ENCODE data around the gene OR10A3.

OR10A3 gene

DNA sequence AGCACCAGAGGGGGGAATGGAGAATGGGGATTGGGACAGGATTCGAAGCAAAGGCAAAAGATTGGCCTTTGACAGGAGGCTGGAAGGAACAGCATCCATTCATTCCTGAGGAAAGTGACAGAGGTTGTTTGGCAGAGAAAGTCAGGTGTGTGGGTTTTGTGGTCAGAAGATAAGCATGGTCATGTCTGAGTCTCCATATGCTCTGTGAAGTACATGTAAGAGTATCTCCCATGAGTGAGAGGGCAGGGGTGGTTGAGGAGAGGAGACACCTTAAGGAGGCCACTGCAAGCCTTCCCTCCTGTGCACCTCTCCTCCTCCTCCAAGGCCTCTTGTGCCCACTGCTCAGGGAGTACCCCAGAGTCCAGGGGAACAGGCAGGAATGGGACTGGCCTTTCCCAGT lies 25.6 kb upstream of the OR10A3 start:
- H2AFZ ChIP-seq (ENCODE audit: low read length) = no peak overlapping the region
- no peak overlapping the region for H3K9ac ChIP-seq (ENCODE audit: low read length)
- H3K27ac ChIP-seq (ENCODE audit: low read length) = no peak overlapping the region
- TF ChIP-seq, protein P1, sequence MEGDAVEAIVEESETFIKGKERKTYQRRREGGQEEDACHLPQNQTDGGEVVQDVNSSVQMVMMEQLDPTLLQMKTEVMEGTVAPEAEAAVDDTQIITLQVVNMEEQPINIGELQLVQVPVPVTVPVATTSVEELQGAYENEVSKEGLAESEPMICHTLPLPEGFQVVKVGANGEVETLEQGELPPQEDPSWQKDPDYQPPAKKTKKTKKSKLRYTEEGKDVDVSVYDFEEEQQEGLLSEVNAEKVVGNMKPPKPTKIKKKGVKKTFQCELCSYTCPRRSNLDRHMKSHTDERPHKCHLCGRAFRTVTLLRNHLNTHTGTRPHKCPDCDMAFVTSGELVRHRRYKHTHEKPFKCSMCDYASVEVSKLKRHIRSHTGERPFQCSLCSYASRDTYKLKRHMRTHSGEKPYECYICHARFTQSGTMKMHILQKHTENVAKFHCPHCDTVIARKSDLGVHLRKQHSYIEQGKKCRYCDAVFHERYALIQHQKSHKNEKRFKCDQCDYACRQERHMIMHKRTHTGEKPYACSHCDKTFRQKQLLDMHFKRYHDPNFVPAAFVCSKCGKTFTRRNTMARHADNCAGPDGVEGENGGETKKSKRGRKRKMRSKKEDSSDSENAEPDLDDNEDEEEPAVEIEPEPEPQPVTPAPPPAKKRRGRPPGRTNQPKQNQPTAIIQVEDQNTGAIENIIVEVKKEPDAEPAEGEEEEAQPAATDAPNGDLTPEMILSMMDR (IDR thresholded peaks at IDR 0.05; ENCODE audit: low read length) = no peak
- TF ChIP-seq EZH2 (optimal IDR thresholded peaks at IDR 0.05; ENCODE audit: low read depth, low read length) = no peak
- TF ChIP-seq EZH2phosphoT487 (IDR thresholded peaks at IDR 0.05; ENCODE audit: low read length) = no peak
- no peaks in the 10 kb centered on the region for H3K4me1 ChIP-seq (ENCODE audit: low read length)
- no peaks in the 10 kb centered on the region for H3K9me2 ChIP-seq (replicated peaks; ENCODE audit: insufficient read depth, low read length)
- H3F3A ChIP-seq (ENCODE audit: insufficient read depth, low read length) = no peaks in the 10 kb centered on the region
- H3K4me2 ChIP-seq (ENCODE audit: low read depth, low read length) = no peak overlapping the region
- no peaks in the 10 kb centered on the region for H3K79me2 ChIP-seq (ENCODE audit: low read length)
- H3K9me3 ChIP-seq (replicated peaks; ENCODE audit: insufficient read depth, low read length) = no peaks in the 10 kb centered on the region
- no peaks in the 10 kb centered on the region for H3K27me3 ChIP-seq (replicated peaks; ENCODE audit: insufficient read depth, low read length)
- no peak for DNase-seq
- no peak overlapping the region for H3K4me3 ChIP-seq (ENCODE audit: low read length)
- no peaks in the 10 kb centered on the region for H3K36me3 ChIP-seq (replicated peaks; ENCODE audit: insufficient read depth, low read length)
- H4K20me1 ChIP-seq (ENCODE audit: insufficient read depth, low read length) = no peaks in the 10 kb centered on the region

DNA sequence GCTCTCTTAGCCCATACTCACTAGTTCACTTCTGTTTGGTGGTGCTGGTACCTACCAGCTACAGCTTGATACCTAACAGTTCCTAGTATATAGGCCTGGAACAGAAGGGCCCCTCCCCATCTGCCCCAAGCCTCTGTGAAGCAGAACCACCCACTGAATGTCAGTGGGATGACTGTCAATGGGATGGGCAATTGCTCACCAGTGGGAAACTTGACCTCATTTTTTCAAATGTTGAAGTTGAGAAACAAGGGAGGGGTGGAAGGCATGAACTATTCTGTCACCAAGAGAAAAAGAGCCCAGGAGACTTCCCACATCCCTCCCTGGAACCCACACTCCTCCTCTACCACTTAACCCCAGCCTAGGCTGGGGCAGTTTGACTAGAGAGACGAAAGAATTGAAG lies 23.9 kb upstream of the OR10A3 start, which contains the start of gene NLRP10:
Gene NLRP10 (minus strand): TSS at position 62 of the 400 bp plus-strand sequence. CDS start 1,952 bp downstream, outside the sequence.
- Histone ChIP-seq H3K9me2 (replicated peaks; ENCODE audit: insufficient read depth, low read length) (no peaks in the 10 kb centered on the region), H2AFZ (ENCODE audit: low read length) (no peak within 1 kb of the TSS), H3K9ac (ENCODE audit: low read length) (no peak within 1 kb of the TSS), H3K4me3 (ENCODE audit: low read length) (no peak within 1 kb of the TSS), H3F3A (ENCODE audit: insufficient read depth, low read length) (no peaks in the 10 kb centered on the region), H3K27me3 (replicated peaks; ENCODE audit: insufficient read depth, low read length) (no peaks in the 10 kb centered on the region), H3K4me2 (ENCODE audit: low read depth, low read length) (no peak within 1 kb of the TSS), H3K9me3 (replicated peaks; ENCODE audit: insufficient read depth, low read length) (no peaks in the 10 kb centered on the region), H3K36me3 (replicated peaks; ENCODE audit: insufficient read depth, low read length) (no peaks in the 10 kb centered on the region), H3K27ac (ENCODE audit: low read length) (no peak within 1 kb of the TSS), H3K4me1 (ENCODE audit: low read length) (no peaks in the 10 kb centered on the region), H3K79me2 (ENCODE audit: low read length) (no peaks in the 10 kb centered on the region), H4K20me1 (ENCODE audit: insufficient read depth, low read length) (no peaks in the 10 kb centered on the region)
- no peak for DNase-seq
- TF ChIP-seq EZH2 (optimal IDR thresholded peaks at IDR 0.05; ENCODE audit: low read depth, low read length) = no peak
- TF ChIP-seq EZH2phosphoT487 (IDR thresholded peaks at IDR 0.05; ENCODE audit: low read length) = no peak

DNA sequence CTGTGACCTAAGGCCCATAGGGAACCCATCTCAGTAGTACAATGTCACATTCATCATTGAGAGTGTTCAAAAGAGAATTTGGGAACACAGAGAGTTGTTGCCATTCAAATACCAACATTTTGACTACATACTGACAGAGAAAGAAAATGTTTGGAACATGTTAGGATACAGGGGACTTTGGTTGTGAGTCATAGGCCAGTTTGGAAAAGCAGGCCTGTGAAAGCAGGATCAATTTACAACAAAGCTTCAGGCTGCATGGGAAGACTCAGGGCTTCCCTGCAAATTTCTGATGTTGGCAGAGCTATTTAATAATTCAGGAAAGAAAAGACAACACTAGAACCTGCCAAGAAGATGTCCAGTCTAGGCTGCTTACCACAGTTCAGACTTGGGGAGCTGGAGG lies 23.4 kb upstream of the OR10A3 start:
- no peaks in the 10 kb centered on the region for H3K9me3 ChIP-seq (replicated peaks; ENCODE audit: insufficient read depth, low read length)
- H3K4me1 ChIP-seq (ENCODE audit: low read length) = no peaks in the 10 kb centered on the region
- TF ChIP-seq, protein P1 (IDR thresholded peaks at IDR 0.05; ENCODE audit: low read length) = no peak
- TF ChIP-seq EZH2 (optimal IDR thresholded peaks at IDR 0.05; ENCODE audit: low read depth, low read length) (no peak), EZH2phosphoT487 (IDR thresholded peaks at IDR 0.05; ENCODE audit: low read length) (no peak)
- no peak for DNase-seq
- no peaks in the 10 kb centered on the region for H4K20me1 ChIP-seq (ENCODE audit: insufficient read depth, low read length)
- no peak overlapping the region for H3K9ac ChIP-seq (ENCODE audit: low read length)
- H3K27me3 ChIP-seq (replicated peaks; ENCODE audit: insufficient read depth, low read length) = no peaks in the 10 kb centered on the region
- no peaks in the 10 kb centered on the region for H3F3A ChIP-seq (ENCODE audit: insufficient read depth, low read length)
- H3K4me3 ChIP-seq (ENCODE audit: low read length) = no peak overlapping the region
- no peak overlapping the region for H3K27ac ChIP-seq (ENCODE audit: low read length)
- no peaks in the 10 kb centered on the region for H3K9me2 ChIP-seq (replicated peaks; ENCODE audit: insufficient read depth, low read length)
- H3K4me2 ChIP-seq (ENCODE audit: low read depth, low read length) = no peak overlapping the region
- H2AFZ ChIP-seq (ENCODE audit: low read length) = no peak overlapping the region
- no peaks in the 10 kb centered on the region for H3K79me2 ChIP-seq (ENCODE audit: low read length)
- no peaks in the 10 kb centered on the region for H3K36me3 ChIP-seq (replicated peaks; ENCODE audit: insufficient read depth, low read length)

DNA sequence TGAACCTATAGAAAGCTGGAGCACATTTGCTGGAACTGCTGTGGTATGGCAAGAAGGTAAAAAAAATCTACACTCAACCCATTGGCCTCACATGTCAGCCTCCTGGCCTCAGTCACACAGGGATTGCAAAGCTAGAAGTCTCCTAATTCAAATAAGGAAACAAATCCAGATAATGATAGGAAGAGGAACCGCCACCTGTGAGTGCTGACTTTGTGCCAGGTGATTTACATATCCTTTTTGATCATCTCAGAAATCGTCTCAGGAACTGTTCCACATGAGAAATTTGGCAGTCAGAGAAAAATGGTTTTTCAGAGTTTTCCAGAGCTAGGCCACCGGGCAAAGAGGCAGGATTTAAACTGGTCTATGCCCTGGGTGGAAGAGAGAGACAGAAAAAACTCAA lies 22.8 kb upstream of the OR10A3 start:
- Histone ChIP-seq H3K4me1 (ENCODE audit: low read length) (no peaks in the 10 kb centered on the region), H3F3A (ENCODE audit: insufficient read depth, low read length) (no peaks in the 10 kb centered on the region), H3K9me2 (replicated peaks; ENCODE audit: insufficient read depth, low read length) (no peaks in the 10 kb centered on the region), H3K9ac (ENCODE audit: low read length) (no peak overlapping the region), H3K36me3 (replicated peaks; ENCODE audit: insufficient read depth, low read length) (no peaks in the 10 kb centered on the region), H4K20me1 (ENCODE audit: insufficient read depth, low read length) (no peaks in the 10 kb centered on the region), H3K4me2 (ENCODE audit: low read depth, low read length) (no peak overlapping the region), H3K4me3 (ENCODE audit: low read length) (no peak overlapping the region), H3K9me3 (replicated peaks; ENCODE audit: insufficient read depth, low read length) (no peaks in the 10 kb centered on the region), H3K27me3 (replicated peaks; ENCODE audit: insufficient read depth, low read length) (no peaks in the 10 kb centered on the region), H2AFZ (ENCODE audit: low read length) (no peak overlapping the region), H3K27ac (ENCODE audit: low read length) (no peak overlapping the region), H3K79me2 (ENCODE audit: low read length) (no peaks in the 10 kb centered on the region)
- no peak for TF ChIP-seq EZH2 (optimal IDR thresholded peaks at IDR 0.05; ENCODE audit: low read depth, low read length)
- TF ChIP-seq, protein P1 (IDR thresholded peaks at IDR 0.05; ENCODE audit: low read length) = no peak
- TF ChIP-seq EZH2phosphoT487 (IDR thresholded peaks at IDR 0.05; ENCODE audit: low read length) = no peak
- DNase-seq = no peak

All from MM.1S (cell line).